ENCODE data around the gene IQCE. TPM values are rescaled to one million over a fixed set of nuclear protein-coding genes. Genes with fewer than 3 reads are reported as not detected.

The IQCE gene
- total RNA-seq, 1 experiment from 2014 or later: 21.4 TPM

DNA sequence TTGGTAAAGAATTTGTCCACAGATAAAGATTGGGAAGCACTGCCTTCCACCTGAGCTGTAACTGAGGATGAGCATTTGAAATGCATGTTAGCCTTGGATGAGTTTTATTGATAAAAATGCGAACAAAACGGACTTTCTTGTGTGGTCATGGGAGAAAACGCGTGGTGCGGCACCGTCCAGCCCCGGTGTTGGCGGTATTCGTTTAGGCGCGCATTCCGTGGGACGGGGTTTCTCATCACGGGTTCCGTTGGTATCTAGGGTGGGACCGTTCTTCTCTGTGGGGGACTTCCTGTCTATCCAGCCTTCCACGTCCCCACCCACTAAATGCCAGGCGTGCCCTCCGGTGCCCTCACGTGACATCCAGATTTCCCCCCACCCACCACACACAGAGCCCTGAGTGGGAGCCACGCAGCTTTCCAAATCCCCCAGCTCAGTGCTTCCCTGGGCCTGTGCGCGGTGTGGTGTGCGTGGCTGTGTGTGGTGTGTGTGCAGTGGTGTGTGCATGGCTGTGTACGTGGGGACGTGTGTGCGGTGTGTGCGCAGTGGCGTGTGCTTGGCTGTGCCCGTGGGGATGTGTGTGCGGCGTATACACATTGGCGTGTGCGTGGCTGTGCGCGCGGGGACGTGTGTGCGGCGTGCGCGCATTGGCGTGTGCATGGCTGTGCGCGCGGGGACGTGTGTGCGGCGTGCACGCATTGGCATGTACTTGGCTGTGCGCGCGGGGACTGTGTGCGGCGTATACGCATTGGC is 18.1 kb downstream of the IQCE start:
- ChIA-PET POLR2A (no interaction called here), RAD21 (ENCODE audit: low non-redundant PET in 1 of 2, low total read pairs in 2 of 2, uncharacterized antibody in 2 of 2, unreplicated experiment in 2 of 2) (no interaction called here), CTCF (no interaction called here)
- Histone ChIP-seq H3K27me3 (ENCODE audit: insufficient read depth, low read length) (no peaks in the 10 kb centered on the region), H3K4me3 (replicated peaks in 1 of 2; ENCODE audit: low read depth in 1 of 2, low read length in 2 of 2) (no peak overlapping the region), H3K79me2 (ENCODE audit: insufficient read depth, low read length) (no peaks in the 10 kb centered on the region), H2AFZ (ENCODE audit: low read depth, low read length, poor library complexity, severe bottlenecking) (no peak overlapping the region), H3K9me3 (ENCODE audit: control insufficient read depth in 1 of 2, insufficient read depth in 1 of 2, low read depth in 1 of 2, low read length in 2 of 2) (no peaks in the 10 kb centered on the region), H4K20me1 (ENCODE audit: insufficient read depth) (no peaks in the 10 kb centered on the region), H3K9ac (ENCODE audit: low read length) (no peak overlapping the region), H3K4me1 (ENCODE audit: control insufficient read depth in 1 of 2, insufficient read depth in 2 of 2, low read length in 2 of 2) (peaks cover 11 to 12% of the 10 kb centered on the region in 2 experiments), H3K4me2 (ENCODE audit: low read length) (no peak overlapping the region), H3K27ac (ENCODE audit: low read depth, low read length) (no peak overlapping the region), H3K9me2 (ENCODE audit: insufficient read depth) (no peaks in the 10 kb centered on the region), H3K36me3 (ENCODE audit: control insufficient read depth in 1 of 2, insufficient read depth in 2 of 2, low read length in 2 of 2) (peaks cover 5 to 10% of the 10 kb centered on the region in 2 experiments; a peak in 1 of 4 replicates)
- no peak for TF ChIP-seq YY1 (IDR thresholded peaks at IDR 0.05; ENCODE audit: extremely low read depth, insufficient replicate concordance, low read depth, low read length)
- TF ChIP-seq POLR2AphosphoS5 (IDR thresholded peaks at IDR 0.05; ENCODE audit: low read depth, low read length): no peak
- no peak for TF ChIP-seq TCF7L2 (IDR thresholded peaks at IDR 0.05; ENCODE audit: borderline replicate concordance, extremely low read depth, insufficient read depth, insufficient read length)
- TF ChIP-seq EGR1 (IDR thresholded peaks at IDR 0.05; ENCODE audit: low read depth): no peak
- no peak for TF ChIP-seq ELF1 (IDR thresholded peaks at IDR 0.05; ENCODE audit: borderline replicate concordance, low read depth)
- TF ChIP-seq ZFX (IDR thresholded peaks at IDR 0.05): no peak
- TF ChIP-seq SIN3A (IDR thresholded peaks at IDR 0.05; ENCODE audit: low read depth): no peak
- TF ChIP-seq, protein P1, sequence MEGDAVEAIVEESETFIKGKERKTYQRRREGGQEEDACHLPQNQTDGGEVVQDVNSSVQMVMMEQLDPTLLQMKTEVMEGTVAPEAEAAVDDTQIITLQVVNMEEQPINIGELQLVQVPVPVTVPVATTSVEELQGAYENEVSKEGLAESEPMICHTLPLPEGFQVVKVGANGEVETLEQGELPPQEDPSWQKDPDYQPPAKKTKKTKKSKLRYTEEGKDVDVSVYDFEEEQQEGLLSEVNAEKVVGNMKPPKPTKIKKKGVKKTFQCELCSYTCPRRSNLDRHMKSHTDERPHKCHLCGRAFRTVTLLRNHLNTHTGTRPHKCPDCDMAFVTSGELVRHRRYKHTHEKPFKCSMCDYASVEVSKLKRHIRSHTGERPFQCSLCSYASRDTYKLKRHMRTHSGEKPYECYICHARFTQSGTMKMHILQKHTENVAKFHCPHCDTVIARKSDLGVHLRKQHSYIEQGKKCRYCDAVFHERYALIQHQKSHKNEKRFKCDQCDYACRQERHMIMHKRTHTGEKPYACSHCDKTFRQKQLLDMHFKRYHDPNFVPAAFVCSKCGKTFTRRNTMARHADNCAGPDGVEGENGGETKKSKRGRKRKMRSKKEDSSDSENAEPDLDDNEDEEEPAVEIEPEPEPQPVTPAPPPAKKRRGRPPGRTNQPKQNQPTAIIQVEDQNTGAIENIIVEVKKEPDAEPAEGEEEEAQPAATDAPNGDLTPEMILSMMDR (IDR thresholded peaks at IDR 0.05 in 2 of 3, conservative IDR thresholded peaks at IDR 0.05 in 1 of 3; ENCODE audit: borderline replicate concordance in 1 of 3, insufficient read depth in 1 of 3, low read depth in 2 of 3, low read length in 2 of 3): no peak
- TF ChIP-seq SP1 (IDR thresholded peaks at IDR 0.05; ENCODE audit: low read depth): no peak
- TF ChIP-seq FOSL1 (IDR thresholded peaks at IDR 0.05; ENCODE audit: low read depth): no peak
- TF ChIP-seq JUND (IDR thresholded peaks at IDR 0.05): no peak
- TF ChIP-seq RAD21 (IDR thresholded peaks at IDR 0.05; ENCODE audit: low read depth): no peak
- intact Hi-C loops (cut with micrococcal nuclease): no loop called here
- no TSS peak for BruUV-seq (replicated peaks)
- DNase-seq (ENCODE audit: low read depth, low spot score): no peak
- ATAC-seq: no peak
